HG02970 (cell line): ENCODE measurements around the gene BDKRB1.

Experiments used
- ATAC-seq: cut with Tn5 transposase; IDR thresholded peaks from one replicate; pipeline ENCODE4 v1.9.1; 2021; ENCODE audit warnings: mild to moderate bottlenecking, moderate library complexity, moderate number of reproducible peaks; ENCODE audit not compliant: unreplicated experiment, low FRiP score

The BDKRB1 gene

GRCh38 chr14:96275177-96276112 is 19.4 kb downstream of the BDKRB1 start:
- ATAC-seq, result no peak

- ATAC-seq, result no peak
Observed at GRCh38 chr14:96277890-96278289, 21.9 kb downstream of the BDKRB1 start.

GRCh38 chr14:96279564-96279963 is 23.6 kb downstream of the BDKRB1 start:
- ATAC-seq, result no peak

GRCh38 chr14:96280104-96280503 is 24.1 kb downstream of the BDKRB1 start:
- no peak for ATAC-seq

- no peak for ATAC-seq
Observed at GRCh38 chr14:96281486-96281885, 25.5 kb downstream of the BDKRB1 start.

GRCh38 chr14:96284008-96284407 is 28.0 kb downstream of the BDKRB1 start:
- no peak for ATAC-seq

- ATAC-seq, result no peak
Observed at GRCh38 chr14:96284430-96284829, 28.4 kb downstream of the BDKRB1 start.

GRCh38 chr14:96285667-96286066 is 29.7 kb downstream of the BDKRB1 start:
- no peak for ATAC-seq

- ATAC-seq, result no peak
Observed at GRCh38 chr14:96286251-96286650, 30.2 kb downstream of the BDKRB1 start.

GRCh38 chr14:96287856-96288255 is 31.8 kb downstream of the BDKRB1 start:
- no peak for ATAC-seq

GRCh38 chr14:96294246-96294645 is 38.2 kb downstream of the BDKRB1 start:
- no peak for ATAC-seq

GRCh38 chr14:96297000-96297399 is 41.0 kb downstream of the BDKRB1 start:
- ATAC-seq, result no peak

- no peak for ATAC-seq
Observed at GRCh38 chr14:96297997-96298515, 42.0 kb downstream of the BDKRB1 start.

- ATAC-seq, result no peak
Observed at GRCh38 chr14:96299441-96299840, 43.4 kb downstream of the BDKRB1 start.

GRCh38 chr14:96303981-96304380 is 48.0 kb downstream of the BDKRB1 start:
- no peak for ATAC-seq

GRCh38 chr14:96304956-96305355 is 48.9 kb downstream of the BDKRB1 start:
- ATAC-seq, result no peak

GRCh38 chr14:96307434-96307833 is 51.4 kb downstream of the BDKRB1 start:
- ATAC-seq, result no peak

- ATAC-seq, result no peak
Observed at GRCh38 chr14:96309133-96309895, 53.3 kb downstream of the BDKRB1 start.

- no peak for ATAC-seq
Observed at GRCh38 chr14:96309896-96310330, 53.9 kb downstream of the BDKRB1 start.

- ATAC-seq, result no peak
Observed at GRCh38 chr14:96310906-96311305, 54.9 kb downstream of the BDKRB1 start.
